GM23338 (cell line): ENCODE data around the gene NEMP1. TPM values are rescaled to one million over a fixed set of nuclear protein-coding genes. Genes with fewer than 3 reads are reported as not detected.

Experiments used
- ATAC-seq: fragments of 200-7000 bp; cut with Tn5 transposase; 3 replicates; pipeline ENCODE4 v1.9.1; 2020
- DNase-seq: peaks from one replicate; pipeline ENCODE4 v3.0.0-alpha.2; 2015; ENCODE audit warnings: low spot score
- H2AFZ ChIP-seq: fragments of 200-600 bp; sonication (generic); 2 replicates; pipeline ENCODE4 v1.8.0; 2016; ENCODE audit warnings: antibody characterized with exemption, mild to moderate bottlenecking, moderate library complexity
- H3F3A ChIP-seq: fragments of 200-600 bp; sonication (generic); replicated peaks from 2 replicates; pipeline ENCODE4 v1.8.0; 2017; ENCODE audit warnings: antibody characterized with exemption, mixed run types, low read depth
- H3K27ac ChIP-seq: fragments of 200-600 bp; sonication (generic); 2 replicates; pipeline ENCODE4 v1.6.1; 2016; ENCODE audit warnings: low read depth
- H3K27me3 ChIP-seq: fragments of 200-600 bp; sonication (generic); 2 replicates; pipeline ENCODE4 v1.8.0; 2016; ENCODE audit warnings: mild to moderate bottlenecking, mixed run types, moderate library complexity; ENCODE audit not compliant: insufficient read depth
- H3K36me3 ChIP-seq: fragments of 200-600 bp; sonication (generic); 2 replicates; pipeline ENCODE4 v1.8.0; 2016; ENCODE audit warnings: mild to moderate bottlenecking; ENCODE audit not compliant: insufficient read depth
- H3K4me1 ChIP-seq: fragments of 200-600 bp; sonication (generic); 2 replicates; pipeline ENCODE4 v1.8.0; 2016; ENCODE audit warnings: mild to moderate bottlenecking, moderate library complexity; ENCODE audit not compliant: insufficient read depth
- H3K4me2 ChIP-seq: fragments of 200-600 bp; sonication (generic); 2 replicates; pipeline ENCODE4 v1.7.1; 2017; ENCODE audit warnings: mixed run types
- H3K4me3 ChIP-seq: fragments of 200-600 bp; sonication (generic); 2 replicates; pipeline ENCODE4 v1.6.1; 2016; ENCODE audit warnings: mixed run types
- H3K79me2 ChIP-seq: fragments of 200-600 bp; sonication (generic); replicated peaks from 2 replicates; pipeline ENCODE4 v1.8.0; 2017; ENCODE audit warnings: mild to moderate bottlenecking; ENCODE audit not compliant: insufficient read depth
- H3K9me2 ChIP-seq: fragments of 200-600 bp; sonication (generic); 2 replicates; pipeline ENCODE4 v1.8.0; 2017; ENCODE audit not compliant: insufficient read depth
- H4K20me1 ChIP-seq: fragments of 200-600 bp; sonication (generic); replicated peaks from 2 replicates; pipeline ENCODE4 v1.8.0; 2017; ENCODE audit warnings: mild to moderate bottlenecking; ENCODE audit not compliant: insufficient read depth
- H3K27ac Mint-ChIP-seq: 2 replicates; pipeline ENCODE4 v1.8.0; 2020; ENCODE audit warnings: inconsistent platforms, mild to moderate bottlenecking, moderate library complexity, mixed read lengths
- H3K27me3 Mint-ChIP-seq: 3 replicates; pipeline ENCODE4 v1.8.0; 2022; ENCODE audit warnings: low read depth, mild to moderate bottlenecking, moderate library complexity, mixed read lengths, inconsistent platforms; ENCODE audit not compliant: insufficient read depth, poor library complexity
- H3K36me3 Mint-ChIP-seq: 3 replicates; pipeline ENCODE4 v1.8.0; 2021; ENCODE audit warnings: low read depth, mild to moderate bottlenecking, inconsistent platforms, moderate library complexity, mixed read lengths
- H3K4me1 Mint-ChIP-seq: 3 replicates; pipeline ENCODE4 v1.8.0; 2020; ENCODE audit warnings: mild to moderate bottlenecking, inconsistent platforms, mixed read lengths
- H3K4me3 Mint-ChIP-seq: 3 replicates; pipeline ENCODE4 v1.8.0; 2021; ENCODE audit warnings: moderate library complexity, mild to moderate bottlenecking, inconsistent platforms, mixed read lengths
- H3K9me3 Mint-ChIP-seq: 3 replicates; pipeline ENCODE4 v1.8.0; 2020; ENCODE audit warnings: moderate library complexity, mild to moderate bottlenecking, inconsistent platforms, mixed read lengths
- EZH2phosphoT487 ChIP-seq: fragments of 200-600 bp; sonication (generic); IDR thresholded peaks from one replicate; pipeline ENCODE4 v1.8.1; 2018; ENCODE audit warnings: antibody characterized with exemption; ENCODE audit not compliant: unreplicated experiment
- JUNB ChIP-seq: IDR thresholded peaks from one replicate; pipeline ENCODE4 v1.6.1; 2016; ENCODE audit warnings: antibody characterized with exemption; ENCODE audit not compliant: unreplicated experiment
- NANOG ChIP-seq: IDR thresholded peaks from 2 replicates; pipeline ENCODE4 v1.6.1; 2016; ENCODE audit warnings: antibody characterized with exemption, borderline replicate concordance
- POLR2AphosphoS5 ChIP-seq: IDR thresholded peaks from 2 replicates; pipeline ENCODE4 v1.6.1; 2016; ENCODE audit warnings: antibody characterized with exemption, low read depth
- STAT1 ChIP-seq: IDR thresholded peaks from one replicate; pipeline ENCODE4 v1.6.1; 2016; ENCODE audit warnings: antibody characterized with exemption; ENCODE audit not compliant: unreplicated experiment
- ZNF114 ChIP-seq: fragments of 250-450 bp; sonication (Bioruptor Pico); IDR thresholded peaks from 2 replicates; pipeline ENCODE4 v1.5.0; 2020; ENCODE audit warnings: mild to moderate bottlenecking, moderate library complexity
- polyA plus RNA-seq: library from polyadenylated mRNA; unstranded; fragments of >200 nt; fragmentation: Nextera tagmentation; extraction: Ambion mirVana; gene quantifications from 2 replicates; pipeline ENCODE4 v1.2.1, GENCODE V29; 2016
- total RNA-seq: library from RNA; depleted of rRNA; stranded (reverse); fragments of >200 nt; shearing (Covaris generic); gene quantifications from 2 replicates; pipeline ENCODE4 v1.2.3, GENCODE V29; 2014
- TF ChIP-seq, protein P1 (sequence below): fragments of 250-450 bp; sonication (Bioruptor Pico); IDR thresholded peaks from 2 replicates; pipeline ENCODE4 v1.5.0; 2020; ENCODE audit warnings: mild to moderate bottlenecking, moderate library complexity
- TF ChIP-seq, protein P2 (sequence below): IDR thresholded peaks from one replicate; pipeline ENCODE4 v1.6.1; 2018; ENCODE audit warnings: antibody characterized with exemption; ENCODE audit not compliant: unreplicated experiment

The NEMP1 gene
- total and polyA plus RNA-seq, 2 experiments from 2014 or later, result 11.9 to 35.0 TPM

DNA sequence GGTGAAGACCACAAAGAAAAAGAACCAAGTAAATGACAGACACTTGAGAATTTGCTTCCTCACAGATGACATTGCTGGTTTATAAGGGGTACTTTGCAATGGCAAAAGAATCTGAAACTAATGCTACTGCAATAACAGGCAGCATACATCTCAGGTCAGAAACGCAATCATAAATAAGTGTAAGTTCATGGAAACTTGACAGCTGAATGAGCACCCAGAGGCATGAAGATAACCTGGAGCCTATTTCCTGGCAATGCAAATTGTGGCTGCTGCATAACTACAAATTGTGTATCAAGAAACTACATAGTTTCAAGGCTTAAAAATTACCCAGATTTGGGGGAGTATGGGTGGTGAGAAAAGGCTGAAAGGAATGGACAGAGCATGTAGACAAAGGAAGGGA lies 20.1 kb downstream of the NEMP1 start (continued):
- TF ChIP-seq, protein P1, sequence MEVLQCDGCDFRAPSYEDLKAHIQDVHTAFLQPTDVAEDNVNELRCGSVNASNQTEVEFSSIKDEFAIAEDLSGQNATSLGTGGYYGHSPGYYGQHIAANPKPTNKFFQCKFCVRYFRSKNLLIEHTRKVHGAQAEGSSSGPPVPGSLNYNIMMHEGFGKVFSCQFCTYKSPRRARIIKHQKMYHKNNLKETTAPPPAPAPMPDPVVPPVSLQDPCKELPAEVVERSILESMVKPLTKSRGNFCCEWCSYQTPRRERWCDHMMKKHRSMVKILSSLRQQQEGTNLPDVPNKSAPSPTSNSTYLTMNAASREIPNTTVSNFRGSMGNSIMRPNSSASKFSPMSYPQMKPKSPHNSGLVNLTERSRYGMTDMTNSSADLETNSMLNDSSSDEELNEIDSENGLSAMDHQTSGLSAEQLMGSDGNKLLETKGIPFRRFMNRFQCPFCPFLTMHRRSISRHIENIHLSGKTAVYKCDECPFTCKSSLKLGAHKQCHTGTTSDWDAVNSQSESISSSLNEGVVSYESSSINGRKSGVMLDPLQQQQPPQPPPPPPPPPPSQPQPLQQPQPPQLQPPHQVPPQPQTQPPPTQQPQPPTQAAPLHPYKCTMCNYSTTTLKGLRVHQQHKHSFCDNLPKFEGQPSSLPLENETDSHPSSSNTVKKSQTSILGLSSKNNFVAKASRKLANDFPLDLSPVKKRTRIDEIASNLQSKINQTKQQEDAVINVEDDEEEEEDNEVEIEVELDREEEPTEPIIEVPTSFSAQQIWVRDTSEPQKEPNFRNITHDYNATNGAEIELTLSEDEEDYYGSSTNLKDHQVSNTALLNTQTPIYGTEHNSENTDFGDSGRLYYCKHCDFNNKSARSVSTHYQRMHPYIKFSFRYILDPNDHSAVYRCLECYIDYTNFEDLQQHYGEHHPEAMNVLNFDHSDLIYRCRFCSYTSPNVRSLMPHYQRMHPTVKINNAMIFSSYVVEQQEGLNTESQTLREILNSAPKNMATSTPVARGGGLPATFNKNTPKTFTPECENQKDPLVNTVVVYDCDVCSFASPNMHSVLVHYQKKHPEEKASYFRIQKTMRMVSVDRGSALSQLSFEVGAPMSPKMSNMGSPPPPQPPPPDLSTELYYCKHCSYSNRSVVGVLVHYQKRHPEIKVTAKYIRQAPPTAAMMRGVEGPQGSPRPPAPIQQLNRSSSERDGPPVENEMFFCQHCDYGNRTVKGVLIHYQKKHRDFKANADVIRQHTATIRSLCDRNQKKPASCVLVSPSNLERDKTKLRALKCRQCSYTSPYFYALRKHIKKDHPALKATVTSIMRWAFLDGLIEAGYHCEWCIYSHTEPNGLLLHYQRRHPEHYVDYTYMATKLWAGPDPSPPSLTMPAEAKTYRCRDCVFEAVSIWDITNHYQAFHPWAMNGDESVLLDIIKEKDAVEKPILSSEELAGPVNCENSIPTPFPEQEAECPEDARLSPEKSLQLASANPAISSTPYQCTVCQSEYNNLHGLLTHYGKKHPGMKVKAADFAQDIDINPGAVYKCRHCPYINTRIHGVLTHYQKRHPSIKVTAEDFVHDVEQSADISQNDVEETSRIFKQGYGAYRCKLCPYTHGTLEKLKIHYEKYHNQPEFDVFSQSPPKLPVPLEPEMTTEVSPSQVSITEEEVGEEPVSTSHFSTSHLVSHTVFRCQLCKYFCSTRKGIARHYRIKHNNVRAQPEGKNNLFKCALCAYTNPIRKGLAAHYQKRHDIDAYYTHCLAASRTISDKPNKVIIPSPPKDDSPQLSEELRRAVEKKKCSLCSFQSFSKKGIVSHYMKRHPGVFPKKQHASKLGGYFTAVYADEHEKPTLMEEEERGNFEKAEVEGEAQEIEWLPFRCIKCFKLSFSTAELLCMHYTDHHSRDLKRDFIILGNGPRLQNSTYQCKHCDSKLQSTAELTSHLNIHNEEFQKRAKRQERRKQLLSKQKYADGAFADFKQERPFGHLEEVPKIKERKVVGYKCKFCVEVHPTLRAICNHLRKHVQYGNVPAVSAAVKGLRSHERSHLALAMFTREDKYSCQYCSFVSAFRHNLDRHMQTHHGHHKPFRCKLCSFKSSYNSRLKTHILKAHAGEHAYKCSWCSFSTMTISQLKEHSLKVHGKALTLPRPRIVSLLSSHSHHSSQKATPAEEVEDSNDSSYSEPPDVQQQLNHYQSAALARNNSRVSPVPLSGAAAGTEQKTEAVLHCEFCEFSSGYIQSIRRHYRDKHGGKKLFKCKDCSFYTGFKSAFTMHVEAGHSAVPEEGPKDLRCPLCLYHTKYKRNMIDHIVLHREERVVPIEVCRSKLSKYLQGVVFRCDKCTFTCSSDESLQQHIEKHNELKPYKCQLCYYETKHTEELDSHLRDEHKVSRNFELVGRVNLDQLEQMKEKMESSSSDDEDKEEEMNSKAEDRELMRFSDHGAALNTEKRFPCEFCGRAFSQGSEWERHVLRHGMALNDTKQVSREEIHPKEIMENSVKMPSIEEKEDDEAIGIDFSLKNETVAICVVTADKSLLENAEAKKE, result no peak
- TF ChIP-seq ZNF114 (CRISPR knock-in tag), result no peak

DNA sequence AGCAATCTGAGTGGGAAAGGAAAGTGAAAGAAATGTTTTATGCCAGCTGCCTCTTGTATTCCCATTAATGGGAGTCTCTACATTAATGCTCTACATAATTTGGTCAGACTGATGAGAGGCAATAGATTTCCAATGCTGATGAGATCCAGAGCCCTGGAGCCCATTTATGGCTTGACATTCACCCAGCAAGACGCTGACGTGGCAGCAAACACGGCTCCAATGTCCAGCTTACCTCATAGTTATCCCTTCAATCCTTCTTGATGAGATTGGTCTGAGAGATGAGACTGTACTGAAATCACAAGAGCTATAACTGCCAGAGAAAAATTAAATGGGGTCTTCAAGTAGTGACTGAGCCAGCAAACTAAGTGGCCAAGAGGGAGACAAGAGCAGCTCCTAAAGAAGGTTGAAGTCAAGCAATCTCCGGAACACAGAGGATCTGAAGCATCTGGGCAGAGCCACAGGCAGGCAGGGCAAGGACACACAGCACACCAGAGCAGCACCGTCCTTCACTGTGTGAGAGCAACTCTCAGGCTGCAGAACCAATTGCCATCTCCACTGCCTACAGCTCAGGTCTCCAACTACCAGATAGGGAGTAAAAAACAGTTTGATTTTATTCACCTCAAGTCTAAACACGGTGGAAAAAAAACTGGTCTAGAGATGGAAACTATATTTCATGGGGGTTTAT lies 21.4 kb downstream of the NEMP1 start:
- Histone ChIP-seq H3K4me3 (no peak overlapping the region), H3K9me2 (no peaks in the 10 kb centered on the region), H3K79me2 (no peaks in the 10 kb centered on the region), H4K20me1 (peaks cover 8% of the 10 kb centered on the region; the same call in 1 of the 2 replicates), H3F3A (peaks cover 9% of the 10 kb centered on the region; the same call in 1 of the 2 replicates), H2AFZ (no peak overlapping the region), H3K27me3 (no peaks in the 10 kb centered on the region), H3K4me1 (no peaks in the 10 kb centered on the region), H3K4me2 (no peak overlapping the region), H3K27ac (no peak overlapping the region), H3K36me3 (peaks cover 47% of the 10 kb centered on the region)
- Mint-ChIP-seq H3K27me3 (no peaks in the 10 kb centered on the region), H3K4me3 (no peak overlapping the region), H3K36me3 (peaks cover 58% of the 10 kb centered on the region), H3K4me1 (no peaks in the 10 kb centered on the region), H3K9me3 (no peaks in the 10 kb centered on the region), H3K27ac (no peak overlapping the region)
- DNase-seq (no peak), ATAC-seq (no peak)
- no peak for TF ChIP-seq EZH2phosphoT487

DNA sequence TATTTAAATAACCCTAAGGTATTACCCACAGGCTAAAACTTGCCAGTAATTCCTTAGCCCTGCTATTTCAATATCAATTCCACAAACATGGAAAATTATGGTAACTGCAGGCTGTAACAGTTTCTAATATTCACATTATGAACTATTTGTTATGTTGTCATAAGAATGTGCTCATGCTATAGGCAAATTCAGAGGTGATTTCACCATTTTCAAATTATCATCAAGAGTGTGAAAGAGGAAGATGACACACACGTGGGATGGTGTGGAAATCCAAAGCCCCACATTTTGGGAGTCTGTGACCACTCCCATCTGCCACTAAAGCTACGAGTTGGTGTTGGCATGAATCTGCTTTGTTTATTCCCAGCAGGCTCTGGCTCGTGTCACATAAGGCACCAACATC lies 22.8 kb downstream of the NEMP1 start:
- H2AFZ ChIP-seq, result no peak overlapping the region
- no peaks in the 10 kb centered on the region for H3K4me1 Mint-ChIP-seq
- H3K4me3 ChIP-seq, result no peak overlapping the region
- no peaks in the 10 kb centered on the region for H3K27me3 ChIP-seq
- H4K20me1 ChIP-seq, result peaks cover 4% of the 10 kb centered on the region; the same call in 1 of the 2 replicates
- peaks cover 9% of the 10 kb centered on the region; the same call in 1 of the 2 replicates for H3F3A ChIP-seq
- peaks cover 36% of the 10 kb centered on the region for H3K36me3 ChIP-seq
- ATAC-seq, result no peak
- H3K4me3 Mint-ChIP-seq, result no peak overlapping the region
- H3K9me2 ChIP-seq, result no peaks in the 10 kb centered on the region
- DNase-seq, result no peak
- no peak overlapping the region for H3K27ac Mint-ChIP-seq
- H3K27me3 Mint-ChIP-seq, result no peaks in the 10 kb centered on the region
- no peak overlapping the region for H3K4me2 ChIP-seq
- peaks cover 51% of the 10 kb centered on the region for H3K36me3 Mint-ChIP-seq
- H3K79me2 ChIP-seq, result no peaks in the 10 kb centered on the region
- no peaks in the 10 kb centered on the region for H3K9me3 Mint-ChIP-seq
- H3K27ac ChIP-seq, result no peak overlapping the region
- H3K4me1 ChIP-seq, result no peaks in the 10 kb centered on the region
- TF ChIP-seq NANOG (no peak), STAT1 (no peak), EZH2phosphoT487 (no peak), POLR2AphosphoS5 (no peak), JUNB (no peak)
- TF ChIP-seq, protein P2, sequence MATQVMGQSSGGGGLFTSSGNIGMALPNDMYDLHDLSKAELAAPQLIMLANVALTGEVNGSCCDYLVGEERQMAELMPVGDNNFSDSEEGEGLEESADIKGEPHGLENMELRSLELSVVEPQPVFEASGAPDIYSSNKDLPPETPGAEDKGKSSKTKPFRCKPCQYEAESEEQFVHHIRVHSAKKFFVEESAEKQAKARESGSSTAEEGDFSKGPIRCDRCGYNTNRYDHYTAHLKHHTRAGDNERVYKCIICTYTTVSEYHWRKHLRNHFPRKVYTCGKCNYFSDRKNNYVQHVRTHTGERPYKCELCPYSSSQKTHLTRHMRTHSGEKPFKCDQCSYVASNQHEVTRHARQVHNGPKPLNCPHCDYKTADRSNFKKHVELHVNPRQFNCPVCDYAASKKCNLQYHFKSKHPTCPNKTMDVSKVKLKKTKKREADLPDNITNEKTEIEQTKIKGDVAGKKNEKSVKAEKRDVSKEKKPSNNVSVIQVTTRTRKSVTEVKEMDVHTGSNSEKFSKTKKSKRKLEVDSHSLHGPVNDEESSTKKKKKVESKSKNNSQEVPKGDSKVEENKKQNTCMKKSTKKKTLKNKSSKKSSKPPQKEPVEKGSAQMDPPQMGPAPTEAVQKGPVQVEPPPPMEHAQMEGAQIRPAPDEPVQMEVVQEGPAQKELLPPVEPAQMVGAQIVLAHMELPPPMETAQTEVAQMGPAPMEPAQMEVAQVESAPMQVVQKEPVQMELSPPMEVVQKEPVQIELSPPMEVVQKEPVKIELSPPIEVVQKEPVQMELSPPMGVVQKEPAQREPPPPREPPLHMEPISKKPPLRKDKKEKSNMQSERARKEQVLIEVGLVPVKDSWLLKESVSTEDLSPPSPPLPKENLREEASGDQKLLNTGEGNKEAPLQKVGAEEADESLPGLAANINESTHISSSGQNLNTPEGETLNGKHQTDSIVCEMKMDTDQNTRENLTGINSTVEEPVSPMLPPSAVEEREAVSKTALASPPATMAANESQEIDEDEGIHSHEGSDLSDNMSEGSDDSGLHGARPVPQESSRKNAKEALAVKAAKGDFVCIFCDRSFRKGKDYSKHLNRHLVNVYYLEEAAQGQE, result no peak
